ENCODE data around the gene KRTAP4-4. TPM values are rescaled to one million over a fixed set of nuclear protein-coding genes. Genes with fewer than 3 reads are reported as not detected.
"Not testable (repeated sequence)": the region's sequence is repeated elsewhere in the genome, so short reads cannot be mapped to it uniquely, and the experiment has no call there.

Gene KRTAP4-4
- not detected for polyA plus RNA-seq (2013, experiment 1 of 4)
- not detected for polyA plus RNA-seq (2013, experiment 2 of 4)
- polyA plus RNA-seq (2013, experiment 3 of 4) = not detected
- not detected for polyA plus RNA-seq (2013, experiment 4 of 4)

DNA sequence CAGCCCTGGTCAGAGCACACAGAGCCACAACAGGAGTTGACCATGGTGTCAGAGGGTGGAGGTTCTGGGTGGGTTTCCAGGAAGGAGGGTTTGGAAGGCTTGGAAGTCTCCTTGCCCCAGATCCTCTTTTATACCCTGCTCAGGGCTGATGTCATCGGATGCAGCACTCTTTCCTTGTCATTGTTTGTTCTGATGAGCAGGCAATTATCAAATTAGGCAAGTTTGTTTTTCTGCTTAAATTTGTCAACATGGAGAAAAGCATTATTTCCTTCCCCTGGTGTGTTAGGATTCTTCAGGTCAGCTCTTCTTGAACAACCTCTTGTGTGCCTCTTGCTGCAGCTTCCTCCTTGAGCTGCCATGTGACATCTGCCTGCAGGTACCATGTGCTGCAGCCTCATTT lies at the start of gene KRTAP4-4:
TSS of gene KRTAP4-4 (minus strand) at position 101 of the 400 bp plus-strand sequence. CDS start at position 44, 57 bp downstream.
- H3K36me3 ChIP-seq (ENCODE audit: control insufficient read depth, insufficient read depth, low read length) = no peaks in the 10 kb centered on the region
- H3K9me3 ChIP-seq (ENCODE audit: control insufficient read depth, low read length) = no peaks in the 10 kb centered on the region
- no peak within 1 kb of the TSS for H3K4me3 ChIP-seq (ENCODE audit: insufficient read depth, low read depth, low read length)
- H3K27ac ChIP-seq (ENCODE audit: insufficient read depth, low read depth, low read length, poor library complexity, severe bottlenecking) = no peak within 1 kb of the TSS
- H3K27me3 ChIP-seq (ENCODE audit: control insufficient read depth, insufficient read depth, low read length, poor library complexity, severe bottlenecking) = no peaks in the 10 kb centered on the region
- no peaks in the 10 kb centered on the region for H3K4me1 ChIP-seq (ENCODE audit: control insufficient read depth, insufficient read depth, low read length)
- WGBS, 2 experiments = 83 to 97% methylated on average over 1 of the region's 1 CpG

DNA sequence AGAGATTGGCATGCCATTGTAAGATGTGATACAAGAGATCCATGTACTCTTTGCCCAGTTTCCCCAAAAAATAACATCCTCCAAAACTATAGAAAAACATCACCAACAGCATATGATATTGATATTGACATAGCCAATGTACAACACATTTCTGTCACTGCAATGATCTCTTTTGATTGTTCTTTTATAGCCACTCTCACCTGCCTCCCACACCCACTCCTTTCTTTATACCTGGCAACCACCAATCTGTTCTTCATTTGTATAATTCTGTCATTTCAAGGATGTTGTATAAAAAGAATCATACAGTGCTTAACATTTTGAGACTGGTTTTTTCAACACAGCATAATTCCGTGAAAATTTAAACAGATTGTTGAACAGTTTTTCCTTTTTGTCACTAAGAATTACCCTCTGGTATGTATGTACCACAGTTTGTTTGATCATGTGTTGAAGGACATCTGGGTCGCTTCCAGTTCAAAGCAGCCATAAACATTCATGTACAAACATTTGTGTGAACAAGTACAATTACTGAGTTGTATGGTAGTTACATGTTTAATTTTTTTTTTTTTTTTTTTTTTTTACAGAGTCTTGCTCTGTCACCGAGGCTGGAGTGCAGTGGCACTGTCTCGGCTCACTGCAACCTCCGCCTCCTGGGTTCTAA lies 39.0 kb upstream of the KRTAP4-4 start:
- Histone ChIP-seq H3K27ac (ENCODE audit: insufficient read depth, low read depth, low read length, poor library complexity, severe bottlenecking) (no peak overlapping the region), H3K4me1 (ENCODE audit: control insufficient read depth, insufficient read depth, low read length) (no peaks in the 10 kb centered on the region), H3K9me3 (ENCODE audit: control insufficient read depth, low read length) (no peaks in the 10 kb centered on the region), H3K4me3 (ENCODE audit: insufficient read depth, low read depth, low read length) (no peak overlapping the region), H3K36me3 (ENCODE audit: control insufficient read depth, insufficient read depth, low read length) (no peaks in the 10 kb centered on the region), H3K27me3 (ENCODE audit: control insufficient read depth, insufficient read depth, low read length, poor library complexity, severe bottlenecking) (no peaks in the 10 kb centered on the region)
- 73 to 78% methylated on average over 4 to 5 of the region's 5 CpGs for WGBS, 2 experiments

DNA sequence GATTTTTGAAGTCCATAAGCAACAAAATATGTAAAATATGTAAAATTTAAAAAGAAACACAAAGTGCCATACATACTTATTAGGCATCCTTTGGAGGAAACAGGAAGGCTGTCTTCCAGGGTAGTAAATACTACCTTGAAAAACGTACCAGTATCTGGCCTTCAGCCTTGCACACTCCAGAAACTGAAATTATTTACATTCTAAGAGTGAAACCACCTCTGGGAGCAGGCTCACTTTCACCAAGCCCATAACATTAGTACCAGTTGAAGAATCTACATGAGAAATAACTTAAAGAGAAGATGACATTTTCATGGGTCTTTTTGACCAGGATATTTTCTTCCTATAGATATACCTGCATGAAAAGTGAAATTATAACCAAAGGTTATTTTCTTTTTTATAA lies 35.5 kb upstream of the KRTAP4-4 start:
- Histone ChIP-seq H3K9me3 (ENCODE audit: control insufficient read depth, low read length) (no peaks in the 10 kb centered on the region), H3K4me3 (ENCODE audit: insufficient read depth, low read depth, low read length) (no peak overlapping the region), H3K4me1 (ENCODE audit: control insufficient read depth, insufficient read depth, low read length) (no peaks in the 10 kb centered on the region), H3K27me3 (ENCODE audit: control insufficient read depth, insufficient read depth, low read length, poor library complexity, severe bottlenecking) (no peaks in the 10 kb centered on the region), H3K36me3 (ENCODE audit: control insufficient read depth, insufficient read depth, low read length) (no peaks in the 10 kb centered on the region), H3K27ac (ENCODE audit: insufficient read depth, low read depth, low read length, poor library complexity, severe bottlenecking) (no peak overlapping the region)
- WGBS, 2 experiments = 61 to 77% methylated on average over 1 of the region's 1 CpG

DNA sequence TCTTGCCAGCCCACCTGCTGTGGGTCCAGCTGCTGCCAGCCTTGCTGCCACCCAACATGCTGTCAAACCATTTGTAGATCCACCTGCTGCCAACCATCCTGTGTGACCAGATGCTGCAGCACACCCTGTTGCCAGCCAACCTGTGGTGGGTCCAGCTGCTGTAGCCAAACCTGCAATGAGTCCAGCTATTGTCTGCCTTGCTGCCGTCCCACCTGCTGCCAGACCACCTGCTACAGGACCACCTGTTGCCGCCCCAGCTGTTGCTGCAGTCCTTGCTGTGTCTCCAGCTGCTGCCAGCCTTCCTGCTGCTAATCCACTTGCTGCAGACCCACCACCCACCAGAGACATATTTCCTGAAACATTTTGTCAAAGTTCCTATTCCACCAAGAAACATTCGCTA lies 29.8 kb upstream of the KRTAP4-4 start:
- Histone ChIP-seq H3K36me3 (ENCODE audit: control insufficient read depth, insufficient read depth, low read length) (no peaks in the 10 kb centered on the region), H3K4me1 (ENCODE audit: control insufficient read depth, insufficient read depth, low read length) (no peaks in the 10 kb centered on the region), H3K9me3 (ENCODE audit: control insufficient read depth, low read length) (no peaks in the 10 kb centered on the region), H3K4me3 (ENCODE audit: insufficient read depth, low read depth, low read length) (no peak overlapping the region), H3K27me3 (ENCODE audit: control insufficient read depth, insufficient read depth, low read length, poor library complexity, severe bottlenecking) (no peaks in the 10 kb centered on the region), H3K27ac (ENCODE audit: insufficient read depth, low read depth, low read length, poor library complexity, severe bottlenecking) (no peak overlapping the region)
- WGBS, 2 experiments = 92% methylated on average over 3 of the region's 3 CpGs

DNA sequence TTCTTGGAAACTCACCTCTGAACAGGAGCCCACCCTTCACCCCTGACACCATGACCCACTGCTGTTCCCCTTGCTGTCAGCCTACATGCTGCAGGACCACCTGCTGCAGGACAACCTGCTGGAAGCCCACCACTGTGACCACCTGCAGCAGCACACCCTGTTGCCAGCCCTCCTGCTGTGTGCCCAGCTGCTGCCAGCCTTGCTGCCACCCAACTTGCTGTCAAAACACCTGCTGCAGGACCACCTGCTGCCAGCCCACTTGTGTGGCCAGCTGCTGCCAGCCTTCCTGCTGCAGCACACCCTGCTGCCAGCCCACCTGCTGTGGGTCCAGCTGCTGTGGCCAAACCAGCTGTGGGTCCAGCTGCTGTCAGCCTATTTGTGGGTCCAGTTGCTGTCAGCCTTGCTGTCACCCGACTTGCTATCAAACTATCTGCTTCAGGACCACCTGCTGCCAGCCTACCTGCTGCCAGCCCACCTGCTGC lies 29.3 kb upstream of the KRTAP4-4 start, which contains the start of gene KRTAP9-1:
TSS of gene KRTAP9-1 (plus strand) at position 51 of the 482 bp plus-strand sequence. CDS start at position 51, 0 bp downstream.
- not testable (repeated sequence) for H3K4me3 ChIP-seq (ENCODE audit: insufficient read depth, low read depth, low read length); H3K4me1 ChIP-seq (ENCODE audit: control insufficient read depth, insufficient read depth, low read length); H3K27me3 ChIP-seq (ENCODE audit: control insufficient read depth, insufficient read depth, low read length, poor library complexity, severe bottlenecking); H3K27ac ChIP-seq (ENCODE audit: insufficient read depth, low read depth, low read length, poor library complexity, severe bottlenecking); H3K36me3 ChIP-seq (ENCODE audit: control insufficient read depth, insufficient read depth, low read length); H3K9me3 ChIP-seq (ENCODE audit: control insufficient read depth, low read length)
- 76 to 90% methylated on average over 1 of the region's 1 CpG for WGBS, 2 experiments

DNA sequence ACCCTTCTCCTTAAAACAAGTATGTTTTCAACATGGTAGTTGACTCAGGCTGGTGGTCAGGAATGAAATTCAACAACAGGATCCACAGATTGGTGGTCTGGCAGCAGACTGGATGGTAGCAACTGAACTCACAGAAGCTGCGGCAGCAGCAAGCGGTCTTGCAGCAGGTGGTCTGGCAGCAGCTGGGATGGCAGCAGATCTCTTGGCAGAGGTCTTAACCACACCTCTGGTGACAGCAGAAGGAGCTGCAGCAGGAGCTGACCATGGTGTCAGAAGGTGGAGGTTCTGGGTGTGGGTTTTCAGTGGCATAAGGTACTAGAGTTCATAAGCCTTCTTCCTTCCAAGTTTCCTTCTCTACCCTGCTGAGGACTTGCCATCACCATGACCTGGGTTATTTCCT lies 26.3 kb upstream of the KRTAP4-4 start:
- 87 to 92% methylated on average over 2 of the region's 2 CpGs for WGBS, 2 experiments
- Histone ChIP-seq H3K4me1 (ENCODE audit: control insufficient read depth, insufficient read depth, low read length) (no peaks in the 10 kb centered on the region), H3K36me3 (ENCODE audit: control insufficient read depth, insufficient read depth, low read length) (no peaks in the 10 kb centered on the region), H3K27ac (ENCODE audit: insufficient read depth, low read depth, low read length, poor library complexity, severe bottlenecking) (no peak overlapping the region), H3K4me3 (ENCODE audit: insufficient read depth, low read depth, low read length) (no peak overlapping the region), H3K27me3 (ENCODE audit: control insufficient read depth, insufficient read depth, low read length, poor library complexity, severe bottlenecking) (no peaks in the 10 kb centered on the region), H3K9me3 (ENCODE audit: control insufficient read depth, low read length) (no peaks in the 10 kb centered on the region)

DNA sequence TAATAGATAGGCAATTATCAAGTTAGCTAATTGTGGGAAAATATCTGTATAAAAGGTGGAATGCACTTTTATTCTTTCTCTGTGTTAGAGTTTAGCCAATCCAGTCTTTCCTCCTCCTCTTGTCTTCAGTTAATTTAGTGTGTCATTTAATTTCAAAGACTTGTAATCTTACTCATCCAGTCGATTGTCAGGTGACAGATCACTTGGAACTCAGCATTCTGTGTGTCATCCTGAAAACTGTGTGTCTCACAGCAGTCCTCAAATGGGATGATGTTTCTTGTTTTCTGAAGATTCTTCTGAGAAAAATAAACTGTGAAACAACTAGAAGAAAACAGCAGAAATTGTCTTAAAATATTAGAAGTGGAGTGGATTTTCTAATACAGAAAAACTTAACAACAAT lies 24.5 kb upstream of the KRTAP4-4 start:
- H3K4me3 ChIP-seq (ENCODE audit: insufficient read depth, low read depth, low read length) = no peak overlapping the region
- 83 to 88% methylated on average over 1 of the region's 1 CpG for WGBS, 2 experiments
- H3K27me3 ChIP-seq (ENCODE audit: control insufficient read depth, insufficient read depth, low read length, poor library complexity, severe bottlenecking) = no peaks in the 10 kb centered on the region
- no peaks in the 10 kb centered on the region for H3K4me1 ChIP-seq (ENCODE audit: control insufficient read depth, insufficient read depth, low read length)
- H3K36me3 ChIP-seq (ENCODE audit: control insufficient read depth, insufficient read depth, low read length) = no peaks in the 10 kb centered on the region
- H3K27ac ChIP-seq (ENCODE audit: insufficient read depth, low read depth, low read length, poor library complexity, severe bottlenecking) = no peak overlapping the region
- no peaks in the 10 kb centered on the region for H3K9me3 ChIP-seq (ENCODE audit: control insufficient read depth, low read length)

DNA sequence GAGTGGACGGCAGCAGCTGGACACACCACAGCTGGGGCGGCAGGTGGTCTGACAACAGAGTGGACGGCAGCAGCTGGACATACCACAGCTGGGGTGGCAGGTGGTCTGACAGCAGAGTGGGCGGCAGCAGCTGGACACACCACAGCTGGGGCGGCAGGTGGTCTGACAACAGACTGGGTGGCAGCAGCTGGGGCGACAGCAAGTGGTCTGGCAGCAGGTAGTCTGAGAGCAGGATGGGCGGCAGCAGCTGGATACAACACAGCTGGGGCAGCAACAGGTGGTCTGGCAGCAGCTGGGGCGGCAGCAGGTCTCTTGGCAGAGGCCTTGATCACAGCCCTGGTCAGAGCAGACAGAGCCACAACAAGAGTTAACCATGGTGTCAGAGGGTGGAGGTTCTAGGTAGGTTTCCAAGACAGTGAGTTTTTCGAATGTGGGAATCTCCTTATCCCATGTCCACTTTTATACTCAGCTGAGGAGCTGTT lies 24.0 kb upstream of the KRTAP4-4 start, which contains the start of gene KRTAP4-1:
TSS of gene KRTAP4-1 (minus strand) at position 432 of the 482 bp plus-strand sequence. CDS start at position 375, 57 bp downstream.
- no peaks in the 10 kb centered on the region for H3K4me1 ChIP-seq (ENCODE audit: control insufficient read depth, insufficient read depth, low read length)
- 73 to 75% methylated on average over 9 of the region's 9 CpGs for WGBS, 2 experiments

DNA sequence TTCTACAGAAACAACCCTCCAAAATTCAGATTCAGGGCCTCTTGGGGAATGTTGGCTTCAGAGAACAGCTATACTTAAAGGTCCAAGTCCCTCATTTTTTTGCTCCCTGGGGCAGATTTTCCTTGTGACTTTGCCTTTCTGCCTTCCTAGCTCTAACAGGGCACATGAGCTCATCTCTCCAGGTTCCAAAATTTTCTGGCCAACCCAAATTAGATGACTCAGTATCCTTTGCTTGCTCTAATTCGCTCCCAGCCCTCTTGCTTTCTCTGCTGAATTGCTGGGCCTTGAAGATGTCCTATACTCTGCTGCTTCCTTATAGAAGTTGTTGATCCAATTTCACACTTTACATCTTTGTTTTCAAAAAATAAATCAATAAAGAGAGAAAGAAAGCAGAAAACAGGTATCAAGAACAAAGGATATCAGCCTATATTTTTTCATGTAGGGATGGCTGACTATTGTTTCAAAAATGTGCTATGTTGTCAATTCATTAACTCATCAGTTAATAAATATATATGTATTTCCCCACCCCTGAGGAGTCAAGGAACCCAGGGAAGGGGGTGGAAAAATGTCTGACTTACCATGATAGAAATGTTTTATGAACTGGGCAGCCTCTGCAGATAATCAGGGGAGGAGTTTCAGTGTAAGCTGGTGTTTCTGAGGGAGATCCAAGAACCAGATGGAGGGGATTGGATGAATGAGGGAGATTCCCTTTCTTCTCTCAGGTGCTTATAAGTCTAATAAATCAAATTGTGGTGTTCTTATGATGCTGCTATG lies 18.5 kb upstream of the KRTAP4-4 start:
- no peaks in the 10 kb centered on the region for H3K4me1 ChIP-seq (ENCODE audit: control insufficient read depth, insufficient read depth, low read length)
- no peaks in the 10 kb centered on the region for H3K36me3 ChIP-seq (ENCODE audit: control insufficient read depth, insufficient read depth, low read length)
- H3K27me3 ChIP-seq (ENCODE audit: control insufficient read depth, insufficient read depth, low read length, poor library complexity, severe bottlenecking) = no peaks in the 10 kb centered on the region
- no peak overlapping the region for H3K27ac ChIP-seq (ENCODE audit: insufficient read depth, low read depth, low read length, poor library complexity, severe bottlenecking)
- 94 to 97% methylated on average over 1 of the region's 1 CpG for WGBS, 2 experiments
- H3K4me3 ChIP-seq (ENCODE audit: insufficient read depth, low read depth, low read length) = no peak overlapping the region
- no peaks in the 10 kb centered on the region for H3K9me3 ChIP-seq (ENCODE audit: control insufficient read depth, low read length)

More for the DNA sequence above, 24.0 kb upstream of the KRTAP4-4 start, which contains the start of gene KRTAP4-1:
- no peak within 1 kb of the TSS for H3K27ac ChIP-seq (ENCODE audit: insufficient read depth, low read depth, low read length, poor library complexity, severe bottlenecking)
- no peaks in the 10 kb centered on the region for H3K36me3 ChIP-seq (ENCODE audit: control insufficient read depth, insufficient read depth, low read length)
- no peak within 1 kb of the TSS for H3K4me3 ChIP-seq (ENCODE audit: insufficient read depth, low read depth, low read length)
- no peaks in the 10 kb centered on the region for H3K9me3 ChIP-seq (ENCODE audit: control insufficient read depth, low read length)
- no peaks in the 10 kb centered on the region for H3K27me3 ChIP-seq (ENCODE audit: control insufficient read depth, insufficient read depth, low read length, poor library complexity, severe bottlenecking)

DNA sequence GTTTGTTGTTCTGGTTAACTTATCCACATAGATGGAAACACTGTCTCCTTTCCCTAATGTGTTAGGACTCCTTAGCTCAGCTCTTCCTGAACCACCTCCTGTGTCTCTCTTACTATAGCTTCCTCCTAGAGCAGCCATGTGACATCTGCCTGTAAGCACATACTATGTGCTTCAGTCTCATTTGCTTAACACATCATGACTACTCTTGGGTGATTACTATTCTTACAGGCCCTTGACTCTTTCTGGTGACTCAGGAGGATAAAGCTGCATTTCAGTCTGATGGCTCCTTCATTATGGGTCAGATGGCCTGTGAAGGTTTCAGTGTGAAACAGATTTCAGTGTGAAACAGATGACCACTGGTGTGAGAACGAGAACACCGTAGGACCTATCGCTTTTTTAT lies 17.8 kb upstream of the KRTAP4-4 start:
- Histone ChIP-seq H3K36me3 (ENCODE audit: control insufficient read depth, insufficient read depth, low read length) (no peaks in the 10 kb centered on the region), H3K4me1 (ENCODE audit: control insufficient read depth, insufficient read depth, low read length) (no peaks in the 10 kb centered on the region), H3K9me3 (ENCODE audit: control insufficient read depth, low read length) (no peaks in the 10 kb centered on the region), H3K27me3 (ENCODE audit: control insufficient read depth, insufficient read depth, low read length, poor library complexity, severe bottlenecking) (no peaks in the 10 kb centered on the region), H3K27ac (ENCODE audit: insufficient read depth, low read depth, low read length, poor library complexity, severe bottlenecking) (no peak overlapping the region), H3K4me3 (ENCODE audit: insufficient read depth, low read depth, low read length) (no peak overlapping the region)
- 87 to 96% methylated on average over 3 of the region's 3 CpGs for WGBS, 2 experiments
